Activated naive CD8-positive, alpha-beta T cell treated with anti-CD3 and anti-CD28 coated beads, Interleukin-2, amount 10 ng/mL, durations not matched to agents 7 days and 5 days (primary cell): Measurements from ENCODE around the gene PDGFRB. TPM values are rescaled to one million over a fixed set of nuclear protein-coding genes. Genes with fewer than 3 reads are reported as not detected.

Experiments used
- ATAC-seq: fragments of 150-1000 bp; cut with Tn5 transposase; one replicate; pipeline ENCODE4 v1.10.0; 2021; ENCODE audit warnings: low read depth, moderate library complexity
- POLR2A ChIA-PET: fragments of 350-600 bp; sonication (Branson Sonifier 250); formaldehyde crosslinking; loops from one replicate; lab custom pipeline; 2021; ENCODE audit warnings: antibody characterized with exemption; lab: Charles Lee
- DNase-seq: peaks from one replicate; pipeline ENCODE4 v3.0.0; 2021
- H3K27ac Mint-ChIP-seq: one replicate; pipeline ENCODE4 v1.8.0; 2022; ENCODE audit warnings: mild to moderate bottlenecking, mixed read lengths
- H3K27me3 Mint-ChIP-seq: one replicate; pipeline ENCODE4 v1.8.0; 2022; ENCODE audit warnings: mild to moderate bottlenecking, moderate library complexity, mixed read lengths
- H3K36me3 Mint-ChIP-seq: one replicate; pipeline ENCODE4 v1.8.0; 2021; ENCODE audit warnings: mild to moderate bottlenecking, mixed read lengths
- H3K4me1 Mint-ChIP-seq: one replicate; pipeline ENCODE4 v1.8.0; 2021; ENCODE audit warnings: mixed read lengths
- H3K4me3 Mint-ChIP-seq: one replicate; pipeline ENCODE4 v1.8.0; 2022; ENCODE audit warnings: mild to moderate bottlenecking, moderate library complexity, mixed read lengths
- H3K9me3 Mint-ChIP-seq: one replicate; pipeline ENCODE4 v1.8.0; 2021; ENCODE audit warnings: mixed read lengths
- total RNA-seq, 2 experiments: library from RNA; stranded (reverse); gene quantifications; one replicate each; pipeline ENCODE4 v1.2.3, GENCODE V29; 2021

PDGFRB gene
- total RNA-seq, 2 experiments from 2014 or later, result 33.4 to 41.5 TPM

- peaks cover 2% of the 10 kb centered on the region for H3K27me3 Mint-ChIP-seq
- POLR2A ChIA-PET, result no interaction called here
- peaks cover 25% of the 10 kb centered on the region for H3K4me1 Mint-ChIP-seq
- ATAC-seq (no peak), DNase-seq (no peak)
- peaks cover 9% of the 10 kb centered on the region for H3K36me3 Mint-ChIP-seq
- H3K27ac Mint-ChIP-seq, result peak overlapping the region; percentile 34
- no peak overlapping the region for H3K4me3 Mint-ChIP-seq
- H3K9me3 Mint-ChIP-seq, result no peaks in the 10 kb centered on the region
Observed at GRCh38 chr5:150143350-150144245, 12.0 kb downstream of the PDGFRB start.

GRCh38 chr5:150142959-150143349 is 12.7 kb downstream of the PDGFRB start:
- H3K9me3 Mint-ChIP-seq, result no peaks in the 10 kb centered on the region
- ATAC-seq, result peak; percentile 20

DNA sequence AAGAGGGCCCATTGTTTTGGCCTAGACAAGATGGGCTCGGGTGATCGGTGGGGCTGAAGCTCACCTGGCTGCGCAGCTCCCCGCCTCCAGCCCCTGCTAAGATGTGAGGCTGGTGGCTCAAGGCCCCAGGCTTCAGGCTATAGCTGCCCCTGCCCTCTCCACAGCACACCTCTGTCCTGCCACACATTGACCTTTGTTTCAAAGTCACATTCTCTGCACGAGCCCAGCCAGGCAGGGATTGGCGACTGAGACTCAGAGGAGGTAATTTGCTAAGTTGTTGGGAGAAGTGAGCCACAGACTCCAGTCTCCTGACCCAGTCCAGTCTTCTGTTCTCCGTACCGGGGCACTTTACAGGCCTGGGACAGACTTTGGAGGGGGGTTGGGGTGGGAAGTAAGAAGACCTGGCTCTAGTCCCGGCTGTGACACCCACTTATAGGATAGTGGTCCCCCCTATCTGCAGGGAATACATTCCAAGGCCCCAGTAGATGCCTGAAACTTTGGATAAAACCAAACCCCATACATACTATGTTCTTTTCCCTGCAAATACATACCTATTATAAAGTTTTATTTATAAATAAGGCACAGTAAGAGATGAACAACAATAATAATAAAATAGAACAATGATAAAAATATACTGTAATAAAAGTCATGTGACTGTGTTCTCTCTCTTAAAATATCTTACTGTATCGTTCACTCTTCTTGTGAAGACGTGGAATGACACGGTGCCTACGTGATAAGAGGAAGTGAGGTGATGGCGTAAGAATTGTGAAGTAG is 13.3 kb downstream of the PDGFRB start:
- DNase-seq, result no peak
- peaks cover 4% of the 10 kb centered on the region for H3K36me3 Mint-ChIP-seq
- H3K9me3 Mint-ChIP-seq, result no peaks in the 10 kb centered on the region
- H3K4me1 Mint-ChIP-seq, result peaks cover 21% of the 10 kb centered on the region
- H3K27me3 Mint-ChIP-seq, result peaks cover 2% of the 10 kb centered on the region
- no peak overlapping the region for H3K27ac Mint-ChIP-seq
- POLR2A ChIA-PET, result no interaction called here
- no peak for ATAC-seq
- H3K4me3 Mint-ChIP-seq, result no peak overlapping the region

More at GRCh38 chr5:150142959-150143349, 12.7 kb downstream of the PDGFRB start:
- Mint-ChIP-seq H3K27ac (no peak overlapping the region), H3K4me3 (no peak overlapping the region), H3K36me3 (peaks cover 4% of the 10 kb centered on the region), H3K27me3 (peaks cover 2% of the 10 kb centered on the region), H3K4me1 (peaks cover 21% of the 10 kb centered on the region)
- POLR2A ChIA-PET, result no interaction called here
- DNase-seq, result no peak

DNA sequence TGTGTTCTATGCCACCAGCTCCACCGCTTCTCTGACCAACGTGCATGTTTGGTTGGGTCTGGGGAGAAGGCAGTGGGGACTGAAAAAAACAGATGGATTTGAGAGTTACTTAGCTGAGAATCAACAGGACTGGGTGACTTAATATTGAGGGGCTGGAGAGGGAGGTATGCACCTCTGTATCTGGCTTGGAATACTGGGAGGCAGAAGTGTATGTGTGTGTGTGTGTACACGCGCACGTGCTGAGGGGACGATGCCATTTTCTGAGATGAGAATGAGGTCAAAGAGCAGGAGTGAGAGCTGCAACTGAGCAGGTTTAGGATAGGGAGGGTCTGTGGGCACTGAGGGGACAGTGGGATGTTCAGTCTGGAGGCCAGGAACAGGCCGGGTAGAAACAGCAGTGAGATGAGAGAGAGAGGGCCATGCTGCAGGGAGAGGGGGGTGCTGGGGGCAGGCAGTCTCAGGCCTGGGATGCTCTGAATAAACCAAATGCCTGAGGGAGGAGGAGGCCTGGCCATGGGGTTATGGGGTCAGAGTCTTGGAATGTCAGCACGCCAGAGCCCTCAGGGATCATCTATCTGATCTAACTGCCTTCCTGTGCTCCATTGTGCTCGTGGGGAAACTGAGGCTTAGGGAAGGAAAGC is 14.0 kb downstream of the PDGFRB start:
- Mint-ChIP-seq H3K4me3 (no peak overlapping the region), H3K36me3 (peaks cover 4% of the 10 kb centered on the region), H3K9me3 (no peaks in the 10 kb centered on the region), H3K4me1 (peaks cover 21% of the 10 kb centered on the region), H3K27ac (no peak overlapping the region), H3K27me3 (peaks cover 2% of the 10 kb centered on the region)
- POLR2A ChIA-PET, result no interaction called here
- DNase-seq, result no peak
- no peak for ATAC-seq

GRCh38 chr5:150140830-150141229 is 14.8 kb downstream of the PDGFRB start:
- Mint-ChIP-seq H3K27me3 (peaks cover under 1% of the 10 kb centered on the region), H3K4me3 (no peak overlapping the region), H3K27ac (no peak overlapping the region), H3K4me1 (peaks cover 18% of the 10 kb centered on the region), H3K9me3 (no peaks in the 10 kb centered on the region), H3K36me3 (peaks cover under 1% of the 10 kb centered on the region)
- ATAC-seq (no peak), DNase-seq (no peak)
- POLR2A ChIA-PET, result no interaction called here

- H3K4me3 Mint-ChIP-seq, result no peak overlapping the region
- peaks cover 15% of the 10 kb centered on the region for H3K4me1 Mint-ChIP-seq
- no peaks in the 10 kb centered on the region for H3K36me3 Mint-ChIP-seq
- H3K27ac Mint-ChIP-seq, result no peak overlapping the region
- ATAC-seq (no peak), DNase-seq (no peak)
- no peaks in the 10 kb centered on the region for H3K9me3 Mint-ChIP-seq
- POLR2A ChIA-PET, result no interaction called here
- no peaks in the 10 kb centered on the region for H3K27me3 Mint-ChIP-seq
Observed at GRCh38 chr5:150139334-150139733, 16.3 kb downstream of the PDGFRB start.

DNA sequence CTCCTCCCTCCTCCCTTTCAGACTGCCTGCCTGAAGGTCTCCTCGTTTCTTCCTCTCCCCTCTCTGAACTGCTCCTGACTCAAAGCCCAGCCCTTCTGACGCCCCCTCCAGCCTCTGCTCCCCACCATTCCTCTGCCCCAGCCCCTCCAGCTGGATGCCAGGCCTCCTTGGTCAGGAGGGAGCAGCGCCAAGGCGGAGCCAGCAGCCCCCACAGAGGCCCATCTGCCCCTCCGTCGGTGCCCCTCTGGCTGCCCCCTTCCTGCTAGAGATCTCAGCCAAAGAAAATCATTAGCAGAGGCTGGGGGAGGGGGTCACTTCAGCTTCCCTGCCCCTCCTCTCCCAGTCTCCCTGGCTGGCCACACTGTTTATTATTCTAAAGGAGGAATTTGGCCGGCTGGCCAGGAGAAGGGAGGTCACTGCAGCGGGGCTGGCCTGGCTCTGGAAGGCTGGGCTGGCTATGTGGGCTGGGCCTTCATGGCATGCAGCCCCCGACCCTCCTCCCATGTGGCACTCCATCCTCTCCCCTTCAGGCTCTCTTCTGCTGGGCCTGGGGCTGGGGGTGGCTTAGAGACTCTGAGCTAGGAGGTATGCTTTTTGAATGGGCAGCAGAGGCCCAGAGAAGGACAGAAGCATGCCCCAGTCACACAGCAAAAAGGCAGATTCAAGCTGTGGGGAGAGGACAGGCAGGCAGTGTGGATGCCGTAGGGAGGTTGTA is 16.9 kb downstream of the PDGFRB start:
- H3K27ac Mint-ChIP-seq, result peak overlapping the region; percentile 40

GRCh38 chr5:150137997-150138396 is 17.6 kb downstream of the PDGFRB start:
- no peak for ATAC-seq
- peaks cover 6% of the 10 kb centered on the region for H3K4me1 Mint-ChIP-seq
- peak overlapping the region; percentile 40 for H3K27ac Mint-ChIP-seq
- no peak overlapping the region for H3K4me3 Mint-ChIP-seq
- H3K9me3 Mint-ChIP-seq, result no peaks in the 10 kb centered on the region
- POLR2A ChIA-PET, result no interaction called here
- no peak for DNase-seq
- H3K27me3 Mint-ChIP-seq, result no peaks in the 10 kb centered on the region
- H3K36me3 Mint-ChIP-seq, result peaks cover 11% of the 10 kb centered on the region

More for the DNA sequence above, 16.9 kb downstream of the PDGFRB start:
- H3K36me3 Mint-ChIP-seq, result peaks cover 6% of the 10 kb centered on the region
- no peak overlapping the region for H3K4me3 Mint-ChIP-seq
- DNase-seq (no peak), ATAC-seq (no peak)
- H3K27me3 Mint-ChIP-seq, result no peaks in the 10 kb centered on the region
- POLR2A ChIA-PET, result no interaction called here
- no peaks in the 10 kb centered on the region for H3K9me3 Mint-ChIP-seq
- peaks cover 12% of the 10 kb centered on the region for H3K4me1 Mint-ChIP-seq

DNA sequence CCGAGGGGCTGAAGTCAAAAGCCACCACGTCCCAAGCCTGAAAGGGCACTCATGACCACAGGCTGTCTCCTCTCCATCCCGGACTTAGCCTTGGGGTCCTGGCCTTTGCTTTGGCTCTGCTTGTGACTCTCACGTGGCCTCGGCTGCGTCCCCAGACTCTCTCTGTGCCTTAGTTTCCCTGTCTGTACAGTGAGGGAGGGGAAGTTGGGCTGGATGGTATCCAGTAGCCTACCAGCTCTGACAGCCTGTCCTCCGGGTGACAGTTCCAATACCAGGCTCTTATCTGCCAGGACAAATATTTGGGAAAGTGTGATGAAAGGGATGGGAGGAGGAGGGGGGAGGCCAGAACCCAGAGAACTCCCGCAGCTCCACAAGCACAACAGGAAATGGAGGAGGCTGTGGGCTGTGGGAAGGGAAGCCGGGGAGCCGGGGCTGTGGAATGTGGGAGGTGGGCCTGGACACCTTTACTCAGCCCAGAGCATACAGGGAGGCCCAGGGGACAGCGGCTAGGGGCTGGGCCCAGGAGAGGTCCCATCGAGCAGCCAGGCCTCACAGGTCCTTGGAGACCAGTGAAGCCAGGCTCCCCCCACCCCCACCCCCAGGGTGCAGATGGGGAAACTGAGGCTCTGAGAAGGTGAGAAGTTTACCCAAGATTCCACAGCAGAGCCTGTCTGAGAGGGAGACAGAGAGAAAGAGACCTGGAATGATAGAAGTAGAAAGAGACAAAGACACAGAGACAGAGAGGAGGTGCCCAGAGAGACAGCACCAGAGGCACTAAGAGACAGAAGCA is 18.3 kb downstream of the PDGFRB start:
- Mint-ChIP-seq H3K4me1 (peaks cover 5% of the 10 kb centered on the region), H3K36me3 (peaks cover 11% of the 10 kb centered on the region), H3K4me3 (no peak overlapping the region), H3K27ac (no peak overlapping the region), H3K27me3 (no peaks in the 10 kb centered on the region), H3K9me3 (no peaks in the 10 kb centered on the region)
- ATAC-seq (no peak), DNase-seq (no peak)
- POLR2A ChIA-PET, result interaction anchor here (1.3 kb wide), 1 partner anchor 18 kb away, joined by 5 read pairs; the partner anchor contains the start of gene PDGFRB

DNA sequence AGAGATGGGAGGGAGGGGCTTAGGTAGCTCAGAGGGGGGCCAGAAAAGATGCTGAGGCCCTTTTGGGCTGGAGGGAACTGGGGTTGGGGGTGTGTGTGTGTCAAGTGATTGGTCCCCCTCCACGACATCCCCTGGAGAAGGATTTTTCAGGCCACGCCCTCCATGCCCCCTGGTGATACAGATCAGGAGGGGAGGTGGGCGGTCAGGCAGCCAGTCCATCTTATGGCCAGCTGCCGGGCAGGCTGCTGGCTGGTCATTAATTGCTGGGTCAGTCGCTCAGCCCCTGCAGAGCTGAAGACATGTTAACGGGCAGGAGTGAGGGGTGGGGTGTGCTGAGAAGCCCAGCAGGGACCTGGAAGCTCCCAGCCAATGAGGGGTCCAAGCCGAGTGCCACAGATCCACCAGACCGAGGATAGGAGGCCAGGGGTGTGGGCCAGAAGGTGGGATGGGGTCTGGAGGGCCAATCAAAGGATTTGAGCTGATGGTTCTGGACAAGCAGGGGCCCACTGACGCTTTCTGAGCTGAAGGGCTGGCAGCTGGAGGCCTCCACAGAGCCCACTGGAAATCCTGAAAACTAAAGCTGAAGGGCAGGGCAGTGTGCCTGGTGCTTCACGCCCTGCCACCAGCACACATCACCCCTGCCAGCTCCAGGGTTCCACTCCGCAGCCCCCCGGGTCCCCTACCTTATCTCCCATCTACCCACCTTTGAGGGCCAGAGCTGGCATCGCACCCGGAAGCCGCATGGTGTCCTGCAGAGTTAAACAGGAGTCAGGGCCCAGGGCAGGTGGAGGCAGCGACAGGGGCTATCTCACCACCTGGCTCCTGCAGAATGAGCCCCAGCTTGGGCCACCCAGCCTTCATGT is 19.1 kb downstream of the PDGFRB start:
- no peak overlapping the region for H3K27ac Mint-ChIP-seq
- no peaks in the 10 kb centered on the region for H3K9me3 Mint-ChIP-seq
- H3K27me3 Mint-ChIP-seq, result no peaks in the 10 kb centered on the region
- H3K4me3 Mint-ChIP-seq, result no peak overlapping the region
- POLR2A ChIA-PET, result interaction anchor here (1.3 kb wide), 1 partner anchor 19 kb away, joined by 5 read pairs; the partner anchor contains the start of gene PDGFRB
- DNase-seq (no peak), ATAC-seq (no peak)
- H3K4me1 Mint-ChIP-seq, result peaks cover 5% of the 10 kb centered on the region
- peaks cover 13% of the 10 kb centered on the region for H3K36me3 Mint-ChIP-seq

- Mint-ChIP-seq H3K9me3 (no peaks in the 10 kb centered on the region), H3K4me3 (no peak overlapping the region), H3K27me3 (no peaks in the 10 kb centered on the region), H3K36me3 (peaks cover 14% of the 10 kb centered on the region), H3K27ac (no peak overlapping the region), H3K4me1 (peaks cover 7% of the 10 kb centered on the region)
- ATAC-seq, result no peak
- DNase-seq, result no peak
- POLR2A ChIA-PET, result interaction anchor here (1.3 to 1.4 kb wide), 2 partner anchors 11 to 20 kb away, joined by 3 to 5 read pairs; partner anchors contain the start of gene PDGFRB
Observed at GRCh38 chr5:150135557-150136304, 19.9 kb downstream of the PDGFRB start.
